HG02759 (cell line): ENCODE measurements around the gene NUDT14.

ENCODE experiments used
- ATAC-seq: cut with Tn5 transposase; IDR thresholded peaks from one replicate; pipeline ENCODE4 v1.9.1; 2021; ENCODE audit warnings: mild to moderate bottlenecking, moderate library complexity; ENCODE audit not compliant: unreplicated experiment

The NUDT14 gene

DNA sequence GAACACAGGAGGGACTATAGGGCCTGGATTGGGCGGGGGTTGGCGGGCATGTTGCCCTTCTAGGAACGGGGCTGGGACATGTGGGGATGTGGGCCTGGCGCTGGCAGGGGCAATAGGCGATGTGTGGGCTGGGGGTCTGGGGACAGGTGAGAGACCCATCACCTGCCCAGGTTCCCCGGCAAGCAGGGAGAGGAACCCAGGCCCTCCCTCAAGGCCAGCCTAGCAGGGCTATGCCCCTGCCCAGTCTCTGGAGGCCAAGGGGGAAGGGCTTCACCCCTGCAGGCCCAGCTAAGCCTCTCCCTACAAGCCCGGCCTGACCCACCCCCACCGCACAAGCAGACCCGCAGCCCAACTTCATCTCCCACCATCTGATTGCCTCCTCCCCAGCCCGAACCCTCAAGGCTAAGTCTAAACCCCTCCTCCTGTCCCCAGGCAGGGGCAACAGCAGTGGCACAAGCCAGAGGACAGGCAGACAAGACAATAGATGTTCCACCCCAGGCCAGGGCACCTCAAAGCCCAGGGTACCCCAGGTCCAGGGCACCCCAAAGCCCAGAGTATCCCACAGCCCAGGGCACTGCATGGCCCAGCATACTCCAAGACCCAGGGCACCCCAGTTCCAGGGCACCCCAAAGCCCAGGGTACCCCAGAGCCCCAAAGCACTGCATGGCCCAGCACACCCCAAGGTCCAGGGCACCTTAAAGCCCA, 19.0 kb downstream of the NUDT14 start:
- no peak for ATAC-seq

DNA sequence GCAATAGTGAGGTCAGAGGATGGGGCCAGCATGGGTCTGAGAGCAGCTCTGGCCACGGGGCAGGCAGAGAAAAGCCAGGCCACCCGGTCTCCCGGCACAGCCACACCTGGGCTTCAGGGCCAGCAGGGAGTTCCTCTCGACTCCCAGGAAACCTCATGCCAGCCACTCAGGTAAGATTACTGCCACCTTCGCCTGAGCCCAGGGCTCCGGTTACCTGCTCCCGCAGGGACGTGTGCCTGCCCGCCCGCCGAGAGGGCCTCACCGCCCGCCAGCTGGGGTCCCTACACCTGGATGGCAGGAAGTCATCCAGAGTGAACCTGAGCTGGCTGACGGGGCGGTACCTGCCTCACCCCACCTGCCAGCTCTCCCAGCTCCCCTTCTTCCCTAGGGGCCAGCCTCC, 19.8 kb downstream of the NUDT14 start:
- ATAC-seq: no peak

DNA sequence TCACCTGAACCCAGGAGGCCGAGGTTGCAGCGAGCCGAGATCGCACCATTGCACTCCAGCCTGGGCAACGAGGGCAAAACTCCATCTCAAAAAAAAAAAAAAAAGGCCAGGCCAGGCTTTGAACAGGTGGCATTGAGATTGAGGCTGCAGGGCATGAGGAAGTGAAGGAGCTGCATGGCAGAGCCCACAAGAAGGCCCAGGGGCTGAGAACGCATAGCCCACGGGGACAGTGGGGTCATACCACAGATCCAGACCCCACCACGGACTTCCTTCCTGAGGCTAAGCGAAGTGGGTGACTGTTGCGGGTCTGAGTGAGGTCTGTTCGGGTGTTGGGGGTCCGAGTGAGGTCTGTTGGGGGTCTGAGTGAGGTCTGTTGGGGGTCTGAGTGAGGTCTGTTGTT, 20.3 kb downstream of the NUDT14 start:
- ATAC-seq: no peak

DNA sequence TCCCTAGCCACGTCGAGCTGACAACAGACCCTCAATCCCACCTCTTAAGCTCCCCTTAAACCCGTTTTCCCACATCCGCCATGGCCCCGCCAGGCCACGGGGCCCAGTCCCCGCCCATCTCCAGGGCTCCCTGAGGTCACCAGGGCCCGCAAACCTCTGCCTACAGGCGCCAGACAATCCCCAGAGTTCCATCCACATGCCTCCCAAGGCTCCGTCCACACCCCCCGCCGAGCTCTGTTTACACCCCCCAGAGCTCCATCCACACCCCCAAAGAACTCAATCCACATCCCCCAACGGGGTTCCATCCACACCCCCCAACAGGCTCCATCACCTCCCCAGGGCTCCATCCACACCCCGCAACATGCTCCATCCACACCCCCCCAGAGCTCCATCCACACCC, 21.8 kb downstream of the NUDT14 start:
- ATAC-seq: no peak

DNA sequence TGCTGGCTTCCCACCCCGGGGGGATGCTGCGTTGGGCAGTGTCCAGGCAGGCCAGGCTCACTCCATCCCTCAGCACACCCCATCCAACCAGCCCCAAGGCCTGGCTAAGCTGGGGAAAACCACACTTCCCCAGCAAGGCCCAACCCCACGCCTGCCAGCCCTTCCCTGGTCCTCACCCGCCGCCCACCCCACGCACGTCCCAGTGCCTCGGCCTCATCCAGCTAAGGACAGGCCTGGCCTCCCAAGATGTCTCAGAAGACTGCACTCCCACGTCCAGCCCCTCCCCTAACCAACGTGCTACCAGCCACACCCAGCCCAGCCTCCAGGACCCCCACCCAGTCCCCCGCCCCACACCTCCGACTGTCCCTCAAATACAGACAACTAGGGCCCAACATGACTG, 22.3 kb downstream of the NUDT14 start:
- ATAC-seq: no peak

DNA sequence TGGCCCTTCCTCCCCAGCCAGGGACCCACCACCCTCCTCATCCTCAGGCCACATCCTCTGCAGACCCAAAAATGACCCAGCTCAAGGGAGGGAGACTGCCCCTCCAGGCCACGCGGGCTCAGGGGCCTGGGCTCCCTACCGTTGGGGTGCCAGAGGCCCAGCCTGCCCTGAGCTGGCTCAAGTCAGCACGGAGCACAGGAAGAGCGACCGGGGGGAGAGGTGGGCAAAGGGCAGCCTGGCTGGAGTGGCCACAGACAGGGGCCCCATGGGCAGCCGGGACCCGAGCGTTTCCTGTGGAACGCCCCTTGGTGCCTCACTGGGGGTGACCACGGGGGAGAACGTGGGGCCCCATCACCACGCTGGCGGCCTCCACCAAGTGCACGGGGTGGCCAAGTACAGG, 23.2 kb downstream of the NUDT14 start:
- no peak for ATAC-seq

DNA sequence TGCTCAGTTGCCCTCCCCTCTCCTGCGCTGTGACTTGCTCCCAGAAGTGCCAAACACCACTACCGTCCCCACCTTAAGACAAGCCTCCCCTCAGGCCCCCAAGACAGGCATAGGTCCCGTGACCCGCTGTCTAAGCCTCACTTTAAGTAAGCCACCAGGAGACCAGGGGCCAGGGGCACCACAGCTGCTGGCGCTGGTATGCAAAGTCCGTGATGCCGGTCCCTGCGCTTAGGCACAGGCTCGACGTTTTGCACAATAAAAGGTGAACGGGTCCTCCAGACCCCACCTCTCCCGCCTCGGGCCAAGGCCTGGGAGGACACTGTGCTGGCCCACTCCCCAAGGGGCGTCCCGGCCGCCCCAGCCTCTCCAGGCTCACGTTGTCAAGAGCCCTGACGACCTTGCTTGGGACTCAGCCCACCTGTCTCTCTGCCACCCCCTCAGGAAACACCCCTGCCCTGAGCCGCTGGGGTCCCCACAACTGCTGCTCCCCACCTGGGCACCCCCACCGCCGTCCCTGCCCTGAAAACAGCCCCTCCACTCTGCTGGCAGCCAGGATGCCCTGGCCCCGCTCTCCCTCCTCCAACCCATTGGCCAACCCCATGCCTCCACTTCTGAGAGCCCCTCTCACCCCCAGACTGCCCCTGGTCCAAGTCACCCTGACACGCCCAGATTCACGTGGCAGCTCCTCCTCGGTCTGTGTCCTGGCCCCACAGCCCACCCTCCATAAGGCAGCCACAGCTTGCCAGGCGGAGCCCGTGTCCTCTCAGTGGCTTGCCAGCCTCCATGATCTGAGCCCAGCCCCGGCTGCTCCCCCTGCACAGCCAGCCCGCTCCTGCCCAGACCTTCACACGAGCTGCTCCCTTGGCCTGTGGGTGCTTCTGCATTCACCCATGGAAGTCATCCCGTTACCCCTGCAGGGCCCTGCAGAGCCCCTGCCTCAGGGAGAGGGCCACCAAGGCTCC, 24.4 kb downstream of the NUDT14 start:
- no peak for ATAC-seq

DNA sequence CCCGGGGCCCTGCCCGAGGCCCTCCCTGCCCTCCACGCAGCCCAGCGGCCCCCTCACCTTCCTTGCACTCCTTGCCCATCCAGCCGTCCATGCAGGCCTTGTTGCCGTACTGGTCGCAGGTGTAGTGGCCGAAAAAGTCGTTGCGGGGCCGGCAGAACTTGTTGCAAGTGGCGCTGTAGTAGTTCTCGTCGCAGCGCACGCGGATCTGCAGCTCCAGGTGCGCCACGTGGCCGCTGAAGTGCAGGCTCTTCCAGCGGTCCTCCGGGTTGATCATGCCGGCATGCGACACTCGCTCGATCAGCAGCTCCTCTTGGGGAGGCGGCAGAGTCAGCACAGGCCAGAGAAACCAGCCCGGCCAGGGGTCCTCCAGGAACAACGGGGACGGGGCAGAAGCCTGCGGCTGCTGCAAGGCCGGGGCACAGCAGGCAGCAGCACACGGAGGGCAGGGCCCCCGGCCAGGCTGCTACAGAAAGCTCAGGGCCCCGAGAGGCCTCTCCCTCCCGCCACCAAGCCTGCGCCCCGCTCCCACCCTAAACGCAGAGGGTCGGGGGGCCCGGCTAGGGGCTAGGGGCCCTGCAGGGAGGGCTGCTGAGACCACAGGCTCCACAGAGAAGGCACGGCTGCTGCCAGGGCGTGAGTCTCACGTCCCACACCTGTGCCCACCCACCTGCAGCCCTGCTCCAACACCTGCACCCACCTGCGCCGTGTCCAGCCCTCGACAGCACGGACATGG, 25.3 kb downstream of the NUDT14 start:
- no peak for ATAC-seq

DNA sequence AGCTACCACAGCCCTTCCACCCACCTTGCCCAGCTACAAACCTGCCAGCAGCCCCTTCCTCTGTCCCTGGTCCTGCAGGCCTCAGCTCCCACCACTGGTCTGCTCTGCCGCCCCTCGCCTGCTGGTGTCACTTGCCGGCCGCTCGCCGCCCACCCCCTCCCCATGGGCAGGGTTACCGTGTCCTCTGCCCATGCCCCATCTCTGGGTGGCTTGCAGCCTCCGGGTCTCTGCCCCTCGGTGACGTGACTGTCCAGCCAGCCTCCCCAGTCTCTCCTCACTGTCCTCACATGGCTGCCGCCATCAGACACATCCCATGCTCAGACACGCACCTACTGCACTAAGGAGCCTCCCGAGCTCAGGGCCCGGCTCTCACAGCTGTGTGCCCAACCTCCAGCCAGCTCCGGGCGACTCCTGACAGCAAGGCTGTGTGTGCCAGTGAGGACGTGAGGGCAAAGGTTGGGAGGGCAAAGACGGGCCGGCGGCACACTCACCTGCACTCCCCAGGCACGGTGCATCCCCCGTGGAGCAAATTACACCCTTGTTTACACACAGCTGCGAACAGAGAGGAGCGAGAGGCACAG, 26.0 kb downstream of the NUDT14 start:
- ATAC-seq: no peak

DNA sequence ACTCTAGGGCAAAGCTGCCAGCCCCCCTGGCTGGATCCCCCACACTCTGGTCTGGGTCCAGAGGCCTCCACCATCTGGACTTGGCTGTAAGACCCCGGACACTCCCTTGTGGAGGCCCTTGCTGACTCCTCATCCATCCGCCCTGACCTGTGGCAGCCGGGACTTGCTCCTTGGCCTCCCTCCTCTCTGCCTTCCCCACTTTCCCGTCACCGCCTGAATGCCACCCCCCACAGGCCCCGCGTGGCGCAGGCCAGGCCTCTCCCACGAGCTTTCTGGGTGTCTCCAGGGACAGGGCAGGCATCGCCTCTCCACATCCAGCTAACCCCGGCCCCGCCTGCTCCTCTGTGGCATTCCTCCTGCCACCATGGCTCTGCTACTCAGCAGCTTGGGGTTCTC, 26.6 kb downstream of the NUDT14 start:
- ATAC-seq: no peak

DNA sequence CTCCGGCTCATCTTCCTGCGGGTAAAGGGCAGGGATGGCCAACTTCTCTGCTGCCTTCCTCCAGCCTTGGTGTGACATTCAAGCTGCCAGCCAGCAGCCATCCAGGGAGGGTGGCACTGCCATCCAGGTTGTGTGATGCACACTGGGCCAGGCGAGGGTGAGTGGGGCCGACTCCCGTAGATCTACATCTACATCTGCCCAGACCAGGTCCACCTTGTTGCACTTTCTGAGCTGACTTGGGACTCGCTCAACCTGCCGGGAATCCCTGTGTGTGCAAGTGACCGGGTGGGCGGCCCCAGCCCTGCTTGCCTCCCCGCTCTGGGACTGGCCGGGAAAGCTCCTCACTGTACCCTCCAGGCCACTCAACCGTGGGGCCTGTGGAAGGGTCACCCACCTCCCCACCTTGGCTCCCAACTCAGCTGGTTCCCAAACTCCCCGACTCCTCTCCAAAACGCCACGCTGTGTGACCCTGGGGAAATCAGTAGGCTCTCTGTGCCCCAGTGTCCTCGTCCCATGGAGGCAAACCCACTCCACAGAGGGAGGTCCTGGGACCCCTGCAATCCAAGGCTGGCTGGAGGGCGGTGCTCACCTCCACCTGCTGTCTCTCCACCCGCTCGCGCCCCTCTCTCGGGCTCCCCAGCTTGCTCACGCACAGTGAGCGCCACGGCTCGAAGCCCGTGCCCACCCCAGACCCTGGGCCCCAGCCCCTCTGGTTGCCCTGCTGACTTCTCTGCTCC, 27.2 kb downstream of the NUDT14 start:
- ATAC-seq: no peak

DNA sequence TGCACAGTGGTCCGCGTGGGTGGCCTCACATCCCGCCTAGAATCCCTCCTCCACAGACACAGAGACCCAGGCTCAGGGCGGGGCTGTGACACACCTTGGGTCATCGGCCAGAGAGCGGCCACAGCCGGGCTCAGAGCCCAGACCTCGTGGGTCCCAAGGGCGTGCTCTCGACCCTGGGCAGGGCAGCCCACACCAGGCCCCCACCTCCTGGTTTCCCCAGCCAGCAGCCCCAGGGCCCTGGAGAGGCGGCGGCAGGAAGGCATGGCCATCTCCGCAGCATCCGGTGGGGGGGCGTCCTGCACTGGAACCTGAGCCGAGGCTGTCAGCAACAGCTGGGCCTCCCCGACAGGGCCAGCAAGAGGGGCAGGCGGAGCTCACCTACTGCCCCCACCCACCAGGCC, 27.8 kb downstream of the NUDT14 start:
- ATAC-seq: no peak

DNA sequence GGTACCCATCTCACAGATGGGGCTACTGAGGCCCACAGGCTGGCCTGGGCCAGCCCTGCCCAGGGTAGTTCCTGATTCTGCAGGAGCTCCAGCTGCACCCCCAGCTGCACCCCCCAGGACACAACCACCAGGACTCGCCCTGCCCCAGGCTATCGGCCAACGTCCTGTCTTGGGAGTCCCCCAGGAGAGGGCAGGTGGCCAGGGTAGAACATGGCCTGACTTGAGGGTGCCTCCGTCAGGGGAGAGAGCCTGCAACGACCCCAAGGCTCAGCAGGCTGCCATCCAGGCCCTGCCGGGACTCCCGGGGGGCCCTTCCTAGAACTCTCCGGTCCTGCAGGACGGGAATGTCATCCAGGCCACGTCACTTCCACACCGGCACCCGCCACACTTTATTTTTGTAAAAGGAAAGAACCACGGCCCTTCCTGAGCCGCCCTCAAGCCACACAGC, 28.3 kb downstream of the NUDT14 start:
- ATAC-seq: no peak

DNA sequence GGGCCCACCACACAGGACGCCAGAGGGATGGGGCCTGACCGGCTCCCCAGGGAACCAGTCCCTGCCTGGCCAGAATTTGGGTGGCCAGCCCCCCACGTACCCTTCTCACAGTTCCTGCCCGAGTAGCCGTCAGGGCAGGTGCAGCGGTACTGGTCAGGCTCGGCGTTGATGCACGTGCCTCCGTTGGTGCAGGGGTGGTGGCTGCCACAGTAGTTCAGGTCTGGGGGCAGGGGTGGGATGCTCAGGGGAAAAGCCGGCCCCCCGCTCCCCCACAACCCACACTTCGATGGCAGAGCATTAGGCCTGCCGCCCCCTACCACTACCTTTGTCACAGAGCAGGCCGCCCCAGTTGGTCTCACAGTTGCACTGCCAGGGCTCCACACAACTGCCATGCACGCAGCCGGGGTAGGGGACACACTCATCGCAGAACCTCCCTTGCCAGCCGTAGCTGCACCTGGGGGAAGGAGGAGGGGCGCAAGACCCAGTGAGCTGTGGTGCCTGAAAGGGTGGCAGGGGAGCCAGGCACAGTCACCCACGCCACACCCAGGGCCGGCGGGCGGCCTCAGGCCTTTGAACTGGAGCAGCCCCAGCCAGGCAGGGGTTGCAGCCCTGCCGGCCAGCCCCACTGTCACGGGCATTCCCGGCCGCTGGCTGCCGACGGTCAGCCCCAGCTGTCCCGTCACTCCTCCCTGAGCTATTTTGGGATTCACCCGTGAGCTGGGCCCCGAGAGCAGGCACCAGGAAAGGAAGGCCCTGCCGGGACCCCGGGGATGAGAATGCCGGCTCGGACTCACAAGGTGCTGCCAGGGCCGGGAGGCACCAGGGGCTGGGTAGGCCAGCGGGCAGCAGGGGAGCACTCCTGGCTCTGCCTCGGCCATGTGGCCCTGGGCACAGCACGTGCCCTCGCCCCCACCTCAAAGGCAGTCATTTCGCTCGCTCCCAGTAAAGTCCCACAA, 29.0 kb downstream of the NUDT14 start:
- no peak for ATAC-seq

DNA sequence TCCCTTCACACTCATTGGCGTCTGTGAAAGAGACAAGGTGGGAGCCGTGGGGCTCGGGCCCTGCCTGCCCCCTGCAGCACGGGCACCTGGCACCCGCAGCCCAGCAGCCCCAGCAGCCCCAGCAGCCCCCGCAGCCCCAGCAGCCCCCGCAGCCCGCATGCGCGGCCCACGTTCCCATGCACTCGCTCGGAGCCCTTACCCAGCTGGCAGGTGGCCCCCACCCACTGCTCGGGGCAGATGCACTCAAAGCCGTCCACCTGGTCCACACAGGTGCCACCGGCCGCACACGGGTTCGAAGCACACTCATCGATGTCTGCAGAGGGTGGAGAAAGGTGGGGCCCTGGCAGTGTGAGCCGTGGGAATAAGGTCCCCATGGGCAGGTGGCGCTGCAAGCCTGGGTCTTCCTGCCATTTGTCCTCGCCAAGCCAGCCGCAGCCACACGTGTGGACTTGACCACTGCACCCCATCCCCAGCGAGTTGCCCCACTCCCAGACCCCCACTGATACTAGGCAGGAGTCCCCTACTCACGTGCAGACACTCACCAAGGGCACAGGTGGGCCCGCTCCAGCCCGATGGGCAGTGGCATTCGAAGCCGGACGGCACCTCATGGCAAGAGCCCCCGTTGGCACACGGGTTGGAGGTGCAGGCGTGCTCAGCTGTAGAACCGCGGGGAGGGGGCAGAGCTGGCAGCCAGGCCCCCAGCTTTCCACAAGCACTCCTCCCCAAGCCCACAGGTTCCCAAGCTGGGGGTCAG, 29.9 kb downstream of the NUDT14 start:
- ATAC-seq: no peak

DNA sequence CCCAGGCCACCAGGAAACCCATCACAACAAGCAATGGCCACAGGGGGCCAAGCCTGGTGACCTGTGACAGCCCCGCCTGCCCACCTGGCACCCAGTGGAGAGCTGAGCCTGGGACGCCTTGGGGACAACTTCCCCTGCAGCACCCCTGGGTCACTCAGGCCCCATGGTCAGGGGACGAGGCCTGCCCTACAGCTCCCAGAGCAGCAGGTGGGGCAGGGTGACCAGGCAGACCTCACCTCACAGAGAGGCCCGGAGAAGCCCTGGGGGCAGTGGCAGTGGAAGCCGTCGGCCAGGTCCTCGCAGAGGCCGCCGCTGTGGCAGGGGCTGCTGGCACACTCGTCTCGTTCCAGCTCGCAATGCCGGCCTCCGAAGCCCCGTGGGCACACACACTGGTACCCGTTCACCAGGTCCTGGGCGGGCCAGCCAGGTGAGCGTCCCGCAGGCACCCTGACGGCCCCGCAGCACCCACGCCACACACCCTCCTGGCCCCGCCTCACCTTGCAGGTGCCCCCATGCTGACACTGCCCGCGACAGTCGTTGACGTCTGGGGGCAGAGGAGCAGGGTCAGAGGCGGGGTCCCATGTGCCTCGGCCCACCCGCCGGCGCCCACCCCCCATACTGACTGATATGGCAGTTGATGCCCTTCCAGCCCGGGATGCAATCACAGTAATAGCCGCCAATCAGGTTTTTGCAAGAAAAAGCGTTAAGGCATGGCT, 30.6 kb downstream of the NUDT14 start:
- ATAC-seq: no peak

DNA sequence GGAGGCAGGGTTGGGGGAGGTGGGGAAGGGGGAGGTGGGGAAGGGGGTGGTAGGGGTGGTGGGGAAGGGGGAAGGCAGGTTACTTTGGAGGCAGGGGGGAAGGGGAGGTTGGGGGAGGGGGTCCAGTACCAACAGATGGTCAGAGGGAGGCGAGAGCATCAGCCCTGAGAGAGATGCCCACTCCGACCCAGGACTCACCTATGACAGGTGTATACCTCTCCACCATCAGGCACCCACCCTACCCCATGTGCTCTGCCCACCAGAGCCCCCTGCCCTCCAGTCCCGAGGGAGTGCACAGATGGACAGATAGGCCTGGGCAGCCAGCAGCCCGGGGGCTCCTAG, 31.1 kb downstream of the NUDT14 start:
- no peak for ATAC-seq

DNA sequence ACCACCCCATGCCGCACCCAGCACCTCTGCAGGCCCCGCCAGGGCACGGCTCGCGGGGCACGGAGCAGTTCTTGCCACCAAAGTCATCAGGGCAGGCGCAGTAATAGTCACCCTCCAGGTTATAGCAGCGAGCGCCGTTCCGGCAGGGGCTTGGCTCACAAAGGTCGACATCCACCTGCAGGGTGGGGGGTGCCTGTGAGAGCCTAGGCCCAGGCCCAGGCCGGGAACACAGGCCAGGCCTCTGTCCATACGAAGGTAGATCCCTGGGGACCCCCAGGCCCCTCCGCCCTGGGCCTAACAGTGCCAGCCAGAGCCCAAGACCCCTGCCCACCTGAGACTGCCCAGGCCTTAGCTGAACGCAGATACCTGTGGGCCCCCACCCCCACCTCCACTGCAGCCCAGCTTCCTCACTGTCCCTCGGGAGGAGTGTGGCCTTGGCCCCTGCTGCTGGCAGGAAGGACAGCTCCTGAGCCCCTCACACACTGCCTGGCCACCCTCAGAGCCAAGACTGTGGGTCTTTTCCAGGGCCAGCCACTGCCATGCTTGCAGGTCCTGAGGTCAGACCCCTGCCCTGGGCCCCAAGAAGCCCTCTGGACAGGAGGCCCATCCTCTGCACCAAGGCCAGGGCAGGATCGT, 31.8 kb downstream of the NUDT14 start:
- no peak for ATAC-seq
